ENCODE data around the gene PTTG1IP. TPM values are rescaled to one million over a fixed set of nuclear protein-coding genes. Genes with fewer than 3 reads are reported as not detected.

PTTG1IP gene
- total and polyA plus RNA-seq, 2 of the 13 experiments (the other 11 are each of a cell fraction or from before 2014, with no cell fraction given), result 161 to 700 TPM

DNA sequence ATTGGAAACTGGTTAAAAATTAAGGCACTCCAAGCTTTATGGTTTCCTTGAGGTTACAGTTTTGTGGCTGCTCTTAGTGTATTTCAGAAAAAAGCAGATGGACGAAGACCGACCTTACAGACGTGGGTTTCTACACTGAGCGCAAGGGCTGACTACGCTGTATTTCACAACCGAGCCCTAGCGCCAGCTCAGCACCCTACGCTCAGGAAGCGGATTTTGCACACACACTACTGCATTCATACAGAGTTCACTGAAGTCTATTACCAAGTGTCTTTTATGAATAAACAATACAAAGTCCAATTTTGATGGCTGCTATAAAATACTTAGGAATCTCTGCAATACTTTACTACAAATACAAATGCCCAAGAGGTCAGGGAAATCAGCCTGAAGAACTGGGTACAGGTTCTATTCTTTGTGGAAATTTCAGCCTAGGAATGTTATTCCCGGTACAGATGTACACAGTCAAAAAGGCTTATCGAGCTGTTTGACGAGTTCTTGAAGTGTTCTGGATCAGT is 23.8 kb downstream of the PTTG1IP start:
- intact Hi-C loops (cut with micrococcal nuclease; ENCODE audit: unreplicated experiment) (loop anchor here (10.0 kb wide), 1 partner anchor 65 kb away; no protein-coding TSS in a partner anchor), in situ Hi-C loops (cut with HindIII; ENCODE audit: extremely low pct_ligation_motif_present, low pct_unique_long_range_greater_than_20kb) (loop anchor here (5.0 kb wide), 2 partner anchors 47 to 63 kb away; partner anchors contain the start of gene UBE2G2)
- WGBS (ENCODE audit: low lambda C conversion rate), result 92% methylated on average over 12 of the region's 12 CpGs
- Histone ChIP-seq H3K79me2 (ENCODE audit: insufficient read depth, low read length) (peaks cover 16% of the 10 kb centered on the region), H2AFZ (ENCODE audit: low read length) (no peak overlapping the region), H3K4me3 (replicated peaks in 1 of 3; ENCODE audit: insufficient read depth in 1 of 3, low read depth in 2 of 3, low read length in 3 of 3) (no peak overlapping the region), H3K4me2 (ENCODE audit: low read depth, low read length) (no peak overlapping the region), H4K20me1 (ENCODE audit: insufficient read depth, low read length) (peaks cover 64% of the 10 kb centered on the region), H3K9ac (ENCODE audit: insufficient read depth, low read depth, low read length) (no peak overlapping the region), H3K36me3 (replicated peaks in 1 of 2; ENCODE audit: control insufficient read depth in 1 of 2, insufficient read depth in 2 of 2, low read length in 2 of 2) (peaks cover 32 to 57% of the 10 kb centered on the region in 2 experiments), H3K27me3 (ENCODE audit: control insufficient read depth in 1 of 2, insufficient read depth in 2 of 2, low read length in 2 of 2) (no peaks in the 10 kb centered on the region), H3K4me1 (ENCODE audit: insufficient read depth, low read length) (peaks cover 70% of the 10 kb centered on the region), H3K9me3 (ENCODE audit: low read length) (no peaks in the 10 kb centered on the region), H3K27ac (ENCODE audit: extremely low read length, insufficient read depth, low read length) (no peak overlapping the region)
- DNase-seq (ENCODE audit: low spot score) (no peak), FAIRE-seq (no peak), ATAC-seq (no peak)
- ChIA-PET CTCF (ENCODE audit: low intra/inter-chr PET ratio, low total read pairs) (no interaction called here), POLR2A (no interaction called here)
- no peak for TF ChIP-seq TCF7 (IDR thresholded peaks at IDR 0.05; ENCODE audit: low read depth)
- peak; percentile 94 for TF ChIP-seq ZBTB33 (CRISPR knock-in tag; IDR thresholded peaks at IDR 0.05)
- no TSS peak for BruUV-seq (replicated peaks)

DNA sequence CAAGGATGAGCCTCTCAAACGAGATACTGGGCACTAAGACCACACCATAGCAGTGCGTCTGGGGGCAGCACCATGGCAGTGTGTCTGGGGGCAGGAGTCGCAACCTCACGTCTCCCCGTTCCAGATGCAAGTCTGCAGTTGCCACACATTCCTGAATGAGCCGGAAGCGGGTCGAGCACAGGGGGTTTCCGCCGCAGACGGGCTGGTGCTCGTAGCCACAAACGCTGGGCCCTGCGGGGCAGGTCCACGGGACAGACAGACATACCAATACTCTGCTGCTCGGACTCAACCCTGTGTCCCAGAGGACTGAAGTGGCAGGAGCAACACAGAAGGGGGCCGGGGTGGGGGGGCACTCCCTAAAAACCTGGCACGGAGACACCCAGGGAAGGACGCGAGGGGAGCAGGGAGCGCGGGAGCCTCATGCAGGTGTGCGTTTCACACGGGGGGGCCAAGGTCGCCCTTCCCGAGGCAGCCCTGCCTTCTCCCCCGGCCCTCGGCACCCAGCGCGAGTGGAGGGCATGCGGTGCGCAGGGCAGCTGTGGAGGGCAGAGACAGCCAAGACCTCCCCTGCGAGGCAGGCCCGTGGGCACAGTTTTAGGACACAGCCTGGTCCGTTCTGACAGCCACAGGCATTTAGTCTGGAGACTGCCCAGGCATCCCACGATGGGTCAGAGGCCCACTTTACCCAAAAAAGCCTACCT is 24.5 kb downstream of the PTTG1IP start:
- no TSS peak for BruUV-seq (replicated peaks)
- Histone ChIP-seq H3K36me3 (replicated peaks in 1 of 2; ENCODE audit: control insufficient read depth in 1 of 2, insufficient read depth in 2 of 2, low read length in 2 of 2) (peaks cover 27 to 50% of the 10 kb centered on the region in 2 experiments), H3K27me3 (ENCODE audit: control insufficient read depth in 1 of 2, insufficient read depth in 2 of 2, low read length in 2 of 2) (0 out of 5 replicates have a peak, but pooled peaks cover 0 to 5% of the 10 kb centered on the region in 2 experiments), H3K9ac (ENCODE audit: insufficient read depth, low read depth, low read length) (no peak overlapping the region), H3K79me2 (ENCODE audit: insufficient read depth, low read length) (peaks cover 10% of the 10 kb centered on the region), H3K4me1 (ENCODE audit: insufficient read depth, low read length) (peaks cover 76% of the 10 kb centered on the region), H2AFZ (ENCODE audit: low read length) (no peak overlapping the region), H3K9me3 (ENCODE audit: low read length) (no peaks in the 10 kb centered on the region), H4K20me1 (ENCODE audit: insufficient read depth, low read length) (peaks cover 57% of the 10 kb centered on the region), H3K4me3 (replicated peaks in 1 of 3; ENCODE audit: insufficient read depth in 1 of 3, low read depth in 2 of 3, low read length in 3 of 3) (no peak overlapping the region), H3K4me2 (ENCODE audit: low read depth, low read length) (no peak overlapping the region), H3K27ac (ENCODE audit: extremely low read length, insufficient read depth, low read length) (no peak overlapping the region)
- POLR2A ChIA-PET, result interaction anchor here (2.0 kb wide), 1 partner anchor 25 kb away, joined by 6 read pairs; the partner anchor contains the start of gene PTTG1IP
- CTCF ChIA-PET (ENCODE audit: low intra/inter-chr PET ratio, low total read pairs), result no interaction called here
- DNase-seq (ENCODE audit: low spot score), result no peak
- in situ Hi-C loops (cut with HindIII; ENCODE audit: extremely low pct_ligation_motif_present, low pct_unique_long_range_greater_than_20kb) (loop anchor here (5.0 kb wide), 2 partner anchors 47 to 63 kb away; partner anchors contain the start of gene UBE2G2), intact Hi-C loops (cut with micrococcal nuclease; ENCODE audit: unreplicated experiment) (loop anchor here (10.0 kb wide), 1 partner anchor 66 kb away; no protein-coding TSS in a partner anchor)
- 95% methylated on average over 29 of the region's 36 CpGs for WGBS (ENCODE audit: low lambda C conversion rate)
- no peak for FAIRE-seq
- ATAC-seq, result no peak
- no peak for TF ChIP-seq FOXO4 (CRISPR knock-in tag; conservative IDR thresholded peaks at IDR 0.05)
- TF ChIP-seq EED (CRISPR knock-in tag; IDR thresholded peaks at IDR 0.05), result no peak
- TF ChIP-seq HOXA3 (CRISPR knock-in tag; IDR thresholded peaks at IDR 0.05), result 0 out of 2 replicates have a peak, but pooled peaks have one; percentile 4
- no peak for TF ChIP-seq REXO4 (CRISPR knock-in tag; IDR thresholded peaks at IDR 0.05; ENCODE audit: borderline replicate concordance)
- 0 out of 2 replicates have a peak, but pooled peaks have one; percentile 11 for TF ChIP-seq SAP130 (CRISPR knock-in tag; IDR thresholded peaks at IDR 0.05; ENCODE audit: low read depth)
- peak; percentile 43; the same call in 1 of the 2 replicates for TF ChIP-seq POLR2AphosphoS5 (IDR thresholded peaks at IDR 0.05; ENCODE audit: low read depth, low read length)
- TF ChIP-seq U2AF1 (optimal IDR thresholded peaks at IDR 0.05; ENCODE audit: low read depth, low read length), result no peak
- peak in 1 of 2 experiments; percentile 52; a peak in 2 of 4 replicates for TF ChIP-seq POLR2A (IDR thresholded peaks at IDR 0.05; ENCODE audit: insufficient read depth in 1 of 2, low read depth in 2 of 2, low read length in 2 of 2)
- peak; percentile 86 for TF ChIP-seq ZBTB38 (CRISPR knock-in tag; IDR thresholded peaks at IDR 0.05)
- TF ChIP-seq RBM22 (optimal IDR thresholded peaks at IDR 0.05; ENCODE audit: low read length), result peak; percentile 85
- TF ChIP-seq GABPB1 (CRISPR knock-in tag; IDR thresholded peaks at IDR 0.05), result 0 out of 2 replicates have a peak, but pooled peaks have one; percentile 25
- TF ChIP-seq SRSF1 (optimal IDR thresholded peaks at IDR 0.05; ENCODE audit: low read depth, low read length), result peak; percentile 54

Measured in HepG2 (cell line).